ENCODE measurements around the gene SLC5A10. TPM values are rescaled to one million over a fixed set of nuclear protein-coding genes. Genes with fewer than 3 reads are reported as not detected.

The SLC5A10 gene
- polyA plus RNA-seq, 3 donors: 0.10 to 0.17 (median 0.12) TPM

DNA sequence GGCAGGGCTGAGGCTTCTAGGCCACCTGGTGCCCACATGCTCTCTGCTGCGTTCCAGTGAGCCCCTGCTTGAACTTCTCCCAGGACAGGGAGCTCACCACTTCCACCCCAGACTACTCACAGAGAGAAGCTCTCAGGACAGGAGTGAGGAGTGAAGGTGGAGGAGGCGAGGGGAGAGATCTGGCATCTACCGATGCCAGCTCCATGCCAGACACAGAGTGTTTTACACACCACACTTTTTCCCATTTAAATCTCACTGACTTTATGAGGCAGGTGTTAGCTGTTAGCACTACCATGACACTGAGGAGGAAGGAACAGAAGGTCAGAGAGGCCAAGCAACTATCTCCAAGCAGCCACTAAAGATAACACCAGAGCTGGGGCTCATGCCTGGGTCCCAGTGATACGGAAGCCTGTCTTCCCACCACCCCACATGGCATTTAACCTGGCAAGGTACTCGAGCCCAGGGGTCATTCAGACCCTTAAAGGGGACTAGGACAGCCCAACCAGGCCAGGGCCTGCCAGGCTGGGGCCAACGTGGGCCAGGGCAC, 45.8 kb downstream of the SLC5A10 start:
- 94% methylated on average over 3 of the region's 6 CpGs for WGBS (ENCODE audit: insufficient coverage)
- H3K4me1 ChIP-seq (ENCODE audit: control insufficient read depth in 1 of 2, insufficient read depth in 2 of 2, low read length in 2 of 2): peaks cover 0 to 5% of the 10 kb centered on the region in 2 donors

GRCh38 chr17:18999394-18999793, 47.4 kb downstream of the SLC5A10 start:
- Mint-ChIP-seq H3K9me3 (peaks cover 4 to 16% (median 13%) of the 10 kb centered on the region in 7 donors), H3K27ac (no peak overlapping the region), H3K36me3 (peaks cover 0 to 3% of the 10 kb centered on the region in 2 donors), H3K4me1 (peaks cover 8% of the 10 kb centered on the region), H3K4me3 (no peak overlapping the region), H3K27me3 (ENCODE audit: low read depth in 3 of 3) (peaks cover 19 to 43% (median 35%) of the 10 kb centered on the region in 3 donors)
- no peaks in the 10 kb centered on the region for H3K9me3 ChIP-seq (replicated peaks in 1 of 2; ENCODE audit: control insufficient read depth in 1 of 2, insufficient read depth in 1 of 2, low read length in 2 of 2)
- H3K4me3 ChIP-seq (replicated peaks in 1 of 3; ENCODE audit: low read depth in 2 of 3, low read length in 3 of 3): no peak overlapping the region
- H3K79me2 ChIP-seq (ENCODE audit: insufficient read depth, low read length): no peaks in the 10 kb centered on the region
- no peak overlapping the region for H2AFZ ChIP-seq (ENCODE audit: insufficient read depth, low read depth, low read length, poor library complexity, severe bottlenecking)
- no peak overlapping the region for H3K9ac ChIP-seq (ENCODE audit: insufficient read depth, low read length, poor library complexity, severe bottlenecking)
- H3K36me3 ChIP-seq (replicated peaks in 1 of 2; ENCODE audit: control insufficient read depth in 1 of 2, insufficient read depth in 2 of 2, low read length in 2 of 2): no peaks in the 10 kb centered on the region
- DNase-seq: no peak
- peaks cover 0 to 18% of the 10 kb centered on the region in 2 donors for H3K4me1 ChIP-seq (ENCODE audit: control insufficient read depth in 1 of 2, insufficient read depth in 2 of 2, low read length in 2 of 2)
- TF ChIP-seq CTCF (IDR thresholded peaks at IDR 0.05): no peak
- no peak overlapping the region for H3K27ac ChIP-seq (ENCODE audit: low read depth in 1 of 2, low read length in 2 of 2)
- H3K4me2 ChIP-seq (replicated peaks; ENCODE audit: extremely low read depth, low read length, poor library complexity, severe bottlenecking): no peak overlapping the region
- intact Hi-C loops (cut with micrococcal nuclease): no loop called here
- 94% methylated on average over 4 of the region's 8 CpGs for WGBS (ENCODE audit: insufficient coverage)
- no peaks in the 10 kb centered on the region for H4K20me1 ChIP-seq (ENCODE audit: insufficient read depth, low read length)
- peaks cover 0 to 25% of the 10 kb centered on the region in 2 donors for H3K27me3 ChIP-seq (ENCODE audit: control insufficient read depth in 2 of 2, insufficient read depth in 2 of 2, low read length in 2 of 2)

More for the DNA sequence above, 45.8 kb downstream of the SLC5A10 start:
- Histone ChIP-seq H3K36me3 (replicated peaks in 1 of 2; ENCODE audit: control insufficient read depth in 1 of 2, insufficient read depth in 2 of 2, low read length in 2 of 2) (no peaks in the 10 kb centered on the region), H4K20me1 (ENCODE audit: insufficient read depth, low read length) (no peaks in the 10 kb centered on the region), H3K79me2 (ENCODE audit: insufficient read depth, low read length) (no peaks in the 10 kb centered on the region), H2AFZ (ENCODE audit: insufficient read depth, low read depth, low read length, poor library complexity, severe bottlenecking) (no peak overlapping the region), H3K27ac (ENCODE audit: low read depth in 1 of 2, low read length in 2 of 2) (no peak overlapping the region), H3K9ac (ENCODE audit: insufficient read depth, low read length, poor library complexity, severe bottlenecking) (no peak overlapping the region), H3K4me2 (replicated peaks; ENCODE audit: extremely low read depth, low read length, poor library complexity, severe bottlenecking) (no peak overlapping the region), H3K27me3 (ENCODE audit: control insufficient read depth in 2 of 2, insufficient read depth in 2 of 2, low read length in 2 of 2) (peaks cover 0 to 19% of the 10 kb centered on the region in 2 donors), H3K9me3 (replicated peaks in 1 of 2; ENCODE audit: control insufficient read depth in 1 of 2, insufficient read depth in 1 of 2, low read length in 2 of 2) (no peaks in the 10 kb centered on the region), H3K4me3 (replicated peaks in 1 of 3; ENCODE audit: low read depth in 2 of 3, low read length in 3 of 3) (no peak overlapping the region)
- TF ChIP-seq CTCF (IDR thresholded peaks at IDR 0.05): no peak
- peaks cover 4 to 18% (median 11%) of the 10 kb centered on the region in 7 donors for H3K9me3 Mint-ChIP-seq
- intact Hi-C loops (cut with micrococcal nuclease): no loop called here
- H3K4me3 Mint-ChIP-seq: no peak overlapping the region
- H3K4me1 Mint-ChIP-seq: peaks cover 10% of the 10 kb centered on the region
- no peak overlapping the region for H3K27ac Mint-ChIP-seq
- H3K27me3 Mint-ChIP-seq (ENCODE audit: low read depth in 3 of 3): peaks cover 14 to 42% (median 29%) of the 10 kb centered on the region in 3 donors
- DNase-seq: no peak
- H3K36me3 Mint-ChIP-seq: peaks cover 3 to 6% of the 10 kb centered on the region in 2 donors
